Nephron progenitor cell (in vitro differentiated cells): ENCODE data around the gene LMX1B.
A peak's percentile ranks its signal among the peaks of the same experiment; 100 is the strongest.

Experiments
- DNase-seq: peaks from one replicate; pipeline ENCODE4 v3.0.0; 2021
- H3K27ac Mint-ChIP-seq: 2 replicates; pipeline ENCODE4 v1.8.0; 2021; ENCODE audit warnings: mild to moderate bottlenecking, moderate library complexity, mixed read lengths
- H3K27me3 Mint-ChIP-seq: 2 replicates; pipeline ENCODE4 v1.8.0; 2021; ENCODE audit warnings: mild to moderate bottlenecking, low read depth, mixed read lengths; ENCODE audit not compliant: poor library complexity
- H3K36me3 Mint-ChIP-seq: 2 replicates; pipeline ENCODE4 v1.8.0; 2021; ENCODE audit warnings: low read depth, mixed read lengths
- H3K4me1 Mint-ChIP-seq: 2 replicates; pipeline ENCODE4 v1.8.0; 2021; ENCODE audit warnings: mixed read lengths
- H3K4me3 Mint-ChIP-seq: 2 replicates; pipeline ENCODE4 v1.8.0; 2021; ENCODE audit warnings: mild to moderate bottlenecking, moderate library complexity, mixed read lengths
- H3K9me3 Mint-ChIP-seq: 2 replicates; pipeline ENCODE4 v1.8.0; 2021; ENCODE audit warnings: mild to moderate bottlenecking, moderate library complexity, mixed read lengths
- TF ChIP-seq, protein P1 (sequence below): fragments of 200-600 bp; sonication (generic); IDR thresholded peaks from 2 replicates; pipeline ENCODE4 v1.5.0; 2021; ENCODE audit warnings: antibody characterized with exemption

LMX1B gene

DNA sequence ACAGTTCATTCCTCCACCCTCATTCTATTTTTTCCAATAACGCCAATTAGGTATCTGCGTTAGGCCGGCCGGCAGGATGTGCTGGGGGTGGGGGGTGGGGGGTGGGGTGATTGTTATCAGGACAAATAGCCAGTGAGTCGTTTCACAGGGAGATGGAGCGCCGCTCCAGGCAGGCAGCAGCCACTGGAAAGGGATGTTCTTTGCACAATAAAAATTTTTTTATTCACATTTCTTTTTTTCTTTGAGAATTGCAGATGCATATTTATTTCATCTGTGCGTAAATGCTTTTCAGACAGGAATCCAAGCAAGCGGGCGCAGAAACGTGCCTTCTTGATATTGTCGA is 4.1 kb downstream of the LMX1B start:
- peaks cover 95% of the 10 kb centered on the region for H3K27me3 Mint-ChIP-seq
- TF ChIP-seq, protein P1, sequence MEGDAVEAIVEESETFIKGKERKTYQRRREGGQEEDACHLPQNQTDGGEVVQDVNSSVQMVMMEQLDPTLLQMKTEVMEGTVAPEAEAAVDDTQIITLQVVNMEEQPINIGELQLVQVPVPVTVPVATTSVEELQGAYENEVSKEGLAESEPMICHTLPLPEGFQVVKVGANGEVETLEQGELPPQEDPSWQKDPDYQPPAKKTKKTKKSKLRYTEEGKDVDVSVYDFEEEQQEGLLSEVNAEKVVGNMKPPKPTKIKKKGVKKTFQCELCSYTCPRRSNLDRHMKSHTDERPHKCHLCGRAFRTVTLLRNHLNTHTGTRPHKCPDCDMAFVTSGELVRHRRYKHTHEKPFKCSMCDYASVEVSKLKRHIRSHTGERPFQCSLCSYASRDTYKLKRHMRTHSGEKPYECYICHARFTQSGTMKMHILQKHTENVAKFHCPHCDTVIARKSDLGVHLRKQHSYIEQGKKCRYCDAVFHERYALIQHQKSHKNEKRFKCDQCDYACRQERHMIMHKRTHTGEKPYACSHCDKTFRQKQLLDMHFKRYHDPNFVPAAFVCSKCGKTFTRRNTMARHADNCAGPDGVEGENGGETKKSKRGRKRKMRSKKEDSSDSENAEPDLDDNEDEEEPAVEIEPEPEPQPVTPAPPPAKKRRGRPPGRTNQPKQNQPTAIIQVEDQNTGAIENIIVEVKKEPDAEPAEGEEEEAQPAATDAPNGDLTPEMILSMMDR = no peak
- H3K9me3 Mint-ChIP-seq = no peaks in the 10 kb centered on the region
- peak overlapping the region; percentile 75 for H3K4me3 Mint-ChIP-seq
- H3K4me1 Mint-ChIP-seq = peaks cover 74% of the 10 kb centered on the region
- DNase-seq = no peak
- no peak overlapping the region for H3K27ac Mint-ChIP-seq
- no peaks in the 10 kb centered on the region for H3K36me3 Mint-ChIP-seq

DNA sequence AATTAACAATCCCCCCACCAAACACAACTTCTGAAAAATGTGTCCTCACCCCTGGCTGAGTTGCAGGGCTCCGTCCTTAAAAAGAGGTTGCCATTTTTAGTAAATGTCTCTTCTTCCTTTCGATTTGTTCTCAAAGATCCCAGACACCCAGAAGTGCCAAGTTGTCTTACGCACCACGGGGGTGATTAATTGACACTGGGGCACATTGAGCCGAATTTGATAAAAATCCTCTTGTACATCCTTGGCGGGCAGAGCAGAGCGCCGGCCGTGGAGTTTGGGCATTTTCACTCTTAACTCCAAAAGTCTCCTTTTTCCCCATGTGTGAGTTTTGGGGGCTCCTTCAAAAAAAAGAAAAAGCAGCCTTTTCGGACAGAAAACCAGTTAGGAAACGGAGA is 4.5 kb downstream of the LMX1B start:
- peaks cover 78% of the 10 kb centered on the region for H3K4me1 Mint-ChIP-seq
- H3K9me3 Mint-ChIP-seq = no peaks in the 10 kb centered on the region
- TF ChIP-seq, protein P1 = no peak
- H3K4me3 Mint-ChIP-seq = peak overlapping the region; percentile 75
- no peak for DNase-seq
- H3K27ac Mint-ChIP-seq = no peak overlapping the region
- peaks cover 95% of the 10 kb centered on the region for H3K27me3 Mint-ChIP-seq
- no peaks in the 10 kb centered on the region for H3K36me3 Mint-ChIP-seq

DNA sequence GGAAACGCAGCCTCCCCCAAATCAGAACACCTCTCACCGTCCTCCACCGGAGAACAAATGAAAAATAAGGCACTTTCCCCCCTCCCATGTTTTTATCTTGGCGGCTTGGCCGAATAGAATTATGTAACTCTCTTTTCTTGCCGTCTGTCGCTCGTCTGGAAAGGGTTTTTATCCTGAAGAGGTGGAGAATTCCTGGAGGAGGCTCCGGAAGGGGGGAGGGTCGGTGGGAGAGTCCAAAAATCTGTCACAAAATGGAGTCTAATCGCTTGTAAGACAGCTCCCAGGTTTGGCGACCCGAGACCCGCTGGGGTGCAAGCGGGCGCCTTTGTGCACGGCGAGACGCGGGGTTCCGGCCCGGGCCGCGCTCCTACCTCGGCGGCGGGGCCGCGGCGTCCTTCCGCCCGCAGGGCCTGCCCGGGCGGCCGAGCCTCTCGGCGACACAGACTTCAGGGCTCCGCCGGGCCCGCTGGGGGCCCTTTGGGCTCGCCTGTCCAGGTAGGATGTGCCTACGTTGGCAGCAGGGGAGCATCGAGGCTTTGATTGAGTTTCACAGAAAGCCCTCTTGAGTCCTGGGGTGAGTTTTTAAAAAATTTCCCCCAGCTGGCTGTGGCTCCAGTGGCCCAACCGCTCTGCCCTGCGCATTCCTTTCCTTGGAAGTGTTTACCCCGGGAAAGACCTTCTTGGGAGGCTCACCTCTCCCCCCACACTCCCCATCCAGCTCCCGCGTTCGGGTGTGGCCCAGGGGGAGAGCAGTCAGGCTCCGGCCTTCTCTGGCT is 5.0 kb downstream of the LMX1B start:
- Mint-ChIP-seq H3K27me3 (peaks cover 95% of the 10 kb centered on the region), H3K9me3 (no peaks in the 10 kb centered on the region), H3K36me3 (no peaks in the 10 kb centered on the region), H3K27ac (peak overlapping the region; percentile 39), H3K4me1 (peaks cover 84% of the 10 kb centered on the region), H3K4me3 (peak overlapping the region; percentile 75)
- DNase-seq = peak; percentile 48
- TF ChIP-seq, protein P1 = no peak

DNA sequence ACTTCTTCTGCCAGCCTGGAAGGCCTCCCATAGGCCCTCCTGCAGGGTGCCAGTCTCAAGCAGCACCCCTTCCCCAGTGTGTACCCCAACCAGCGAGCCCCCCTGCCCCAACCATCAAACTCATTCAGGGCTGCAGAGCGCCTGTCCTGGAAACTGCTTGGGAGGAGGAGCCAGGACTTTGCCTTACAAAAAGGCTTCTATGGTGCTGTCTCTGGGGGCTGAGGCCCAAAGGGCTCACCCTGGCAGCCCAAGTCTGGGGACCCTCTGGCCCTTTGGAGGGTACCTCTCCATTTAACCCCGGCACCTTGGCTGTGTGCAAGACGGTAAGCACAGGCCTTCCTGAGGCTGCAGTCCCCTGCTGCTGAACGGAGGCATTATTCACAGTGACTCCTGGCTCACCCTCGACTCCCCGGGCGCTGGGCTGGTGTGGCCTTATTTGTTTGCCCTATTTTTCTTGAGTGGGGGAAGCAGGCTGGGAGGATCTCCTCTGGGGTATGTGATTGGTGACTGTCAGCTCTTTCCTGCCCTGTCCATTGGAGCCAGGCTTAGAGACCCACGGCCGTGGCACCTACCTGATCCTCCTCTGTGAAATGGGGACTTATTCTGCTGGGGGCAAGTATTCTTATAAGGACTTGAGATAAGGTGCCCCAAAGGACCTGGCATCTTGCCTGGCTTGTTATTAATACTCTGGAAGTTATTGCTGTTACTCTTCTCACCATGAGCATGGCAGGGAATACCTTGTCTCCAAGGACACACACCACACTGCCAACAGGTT is 5.8 kb downstream of the LMX1B start:
- Mint-ChIP-seq H3K27ac (peak overlapping the region; percentile 39), H3K4me1 (peaks cover 90% of the 10 kb centered on the region), H3K27me3 (peaks cover 99% of the 10 kb centered on the region), H3K4me3 (peak overlapping the region; percentile 75), H3K9me3 (no peaks in the 10 kb centered on the region), H3K36me3 (no peaks in the 10 kb centered on the region)
- DNase-seq = no peak
- TF ChIP-seq, protein P1 = no peak

DNA sequence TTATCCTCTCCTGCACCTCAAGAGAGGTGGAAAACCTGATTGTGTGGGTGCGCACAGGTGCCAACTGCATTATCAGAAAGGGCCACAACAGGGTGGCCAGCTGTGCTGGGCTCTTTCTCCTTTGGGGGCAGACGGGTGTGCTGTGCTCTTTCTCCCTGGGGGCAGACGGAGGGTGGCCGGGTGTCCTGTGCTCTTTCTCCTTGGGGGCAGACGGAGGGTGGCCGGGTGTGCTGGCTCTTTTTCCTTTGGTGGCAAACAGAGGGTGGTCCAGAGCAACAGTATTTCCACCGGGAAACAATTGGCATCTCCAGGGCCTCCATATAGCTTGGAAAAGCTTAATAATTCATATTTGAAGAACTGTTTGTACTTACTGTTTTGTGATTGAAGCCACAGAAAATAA is 6.8 kb downstream of the LMX1B start:
- Mint-ChIP-seq H3K27ac (no peak overlapping the region), H3K36me3 (no peaks in the 10 kb centered on the region), H3K9me3 (no peaks in the 10 kb centered on the region), H3K27me3 (peaks cover 92% of the 10 kb centered on the region), H3K4me3 (peak overlapping the region; percentile 45), H3K4me1 (peaks cover 95% of the 10 kb centered on the region)
- DNase-seq = no peak
- TF ChIP-seq, protein P1 = no peak
